Upper lobe of right lung (tissue), 1 donor: Measurements from ENCODE around the gene ZNF385B. TPM values are rescaled to one million over a fixed set of nuclear protein-coding genes. Genes with fewer than 3 reads are reported as not detected.

Source experiments
- ATAC-seq: fragments of 200-7000 bp; cut with Tn5 transposase; one replicate; pipeline ENCODE4 v1.9.1; 2020; ENCODE audit warnings: mild to moderate bottlenecking, moderate library complexity
- DNase-seq: peaks from one replicate; pipeline ENCODE4 v3.0.0-alpha.2; 2020
- H3K27ac ChIP-seq: fragments of 200-600 bp; one replicate; pipeline ENCODE4 v1.8.0; 2022
- H3K27me3 ChIP-seq: fragments of 200-600 bp; one replicate; pipeline ENCODE4 v1.8.0; 2022; ENCODE audit warnings: mild to moderate bottlenecking
- H3K36me3 ChIP-seq: fragments of 200-600 bp; one replicate; pipeline ENCODE4 v1.8.0; 2022
- H3K4me1 ChIP-seq: fragments of 200-600 bp; one replicate; pipeline ENCODE4 v1.8.0; 2022
- H3K4me3 ChIP-seq: fragments of 200-600 bp; one replicate; pipeline ENCODE4 v1.8.0; 2022; ENCODE audit warnings: mild to moderate bottlenecking
- H3K9me3 ChIP-seq: fragments of 200-600 bp; one replicate; pipeline ENCODE4 v1.8.0; 2022
- CTCF ChIP-seq: fragments of 200-600 bp; IDR thresholded peaks from one replicate; pipeline ENCODE4 v1.8.0; 2022; ENCODE audit warnings: antibody characterized with exemption
- intact Hi-C: fragments of 100-400 bp; cut with DNase I; formaldehyde crosslinking; loops from one replicate; pipeline ENCODE4 v1.11.0; 2022
- total RNA-seq: library from RNA; stranded (reverse); fragmentation: NEBNext Ultra II Directional; extraction: Animal tissue kit (Norgen Biotek cat#: 25700); gene quantifications from one replicate; pipeline ENCODE4 v1.2.1, GENCODE V29; 2021
- donor health status: DM: no; HTN: yes; CAD: no; lungs with severe emphysema.

The ZNF385B gene
- total RNA-seq, 1 donor from 2014 or later: 62.3 TPM

GRCh38 chr2:179664972-179665812, 196.2 kb downstream of the ZNF385B start:
- H3K9me3 ChIP-seq: no peaks in the 10 kb centered on the region
- intact Hi-C loops: no loop called here
- ATAC-seq: no peak
- H3K36me3 ChIP-seq: no peaks in the 10 kb centered on the region
- no peak for TF ChIP-seq CTCF
- H3K4me3 ChIP-seq: no peak overlapping the region
- no peaks in the 10 kb centered on the region for H3K4me1 ChIP-seq
- no peaks in the 10 kb centered on the region for H3K27me3 ChIP-seq
- no peak overlapping the region for H3K27ac ChIP-seq
- DNase-seq: no peak

- no peak for TF ChIP-seq CTCF
- ATAC-seq: no peak
- H3K4me1 ChIP-seq: no peaks in the 10 kb centered on the region
- no peaks in the 10 kb centered on the region for H3K9me3 ChIP-seq
- no peaks in the 10 kb centered on the region for H3K27me3 ChIP-seq
- H3K4me3 ChIP-seq: no peak overlapping the region
- DNase-seq: no peak
- intact Hi-C loops: no loop called here
- H3K36me3 ChIP-seq: no peaks in the 10 kb centered on the region
- H3K27ac ChIP-seq: no peak overlapping the region
Observed at GRCh38 chr2:179661986-179662385, 199.4 kb downstream of the ZNF385B start.

GRCh38 chr2:179657068-179657595, 204.3 kb downstream of the ZNF385B start:
- no peaks in the 10 kb centered on the region for H3K27me3 ChIP-seq
- no peak overlapping the region for H3K4me3 ChIP-seq
- no peak for TF ChIP-seq CTCF
- no peaks in the 10 kb centered on the region for H3K4me1 ChIP-seq
- intact Hi-C loops: no loop called here
- no peaks in the 10 kb centered on the region for H3K36me3 ChIP-seq
- H3K27ac ChIP-seq: no peak overlapping the region
- no peaks in the 10 kb centered on the region for H3K9me3 ChIP-seq
- no peak for DNase-seq
- ATAC-seq: no peak

- ATAC-seq: no peak
- H3K36me3 ChIP-seq: no peaks in the 10 kb centered on the region
- DNase-seq: no peak
- intact Hi-C loops: no loop called here
- H3K4me1 ChIP-seq: no peaks in the 10 kb centered on the region
- H3K4me3 ChIP-seq: no peak overlapping the region
- TF ChIP-seq CTCF: no peak
- H3K27me3 ChIP-seq: no peaks in the 10 kb centered on the region
- H3K9me3 ChIP-seq: no peaks in the 10 kb centered on the region
- H3K27ac ChIP-seq: no peak overlapping the region
Observed at GRCh38 chr2:179655627-179656026, 205.8 kb downstream of the ZNF385B start.

GRCh38 chr2:179654806-179655205, 206.6 kb downstream of the ZNF385B start:
- Histone ChIP-seq H3K4me3 (no peak overlapping the region), H3K9me3 (no peaks in the 10 kb centered on the region), H3K4me1 (no peaks in the 10 kb centered on the region), H3K27ac (no peak overlapping the region), H3K27me3 (no peaks in the 10 kb centered on the region), H3K36me3 (no peaks in the 10 kb centered on the region)
- intact Hi-C loops: no loop called here
- no peak for ATAC-seq
- TF ChIP-seq CTCF: no peak
- no peak for DNase-seq
